HG03354 (cell line): Measurements from ENCODE around the gene LMAN1L.
A peak's percentile ranks its signal among the peaks of the same experiment; 100 is the strongest.

Experiments
- ATAC-seq: cut with Tn5 transposase; IDR thresholded peaks from one replicate; pipeline ENCODE4 v1.9.1; 2021; ENCODE audit warnings: mild to moderate bottlenecking; ENCODE audit not compliant: unreplicated experiment, poor library complexity, severe bottlenecking

Gene LMAN1L

GRCh38 chr15:74831813-74832495 is 19.3 kb downstream of the LMAN1L start:
- ATAC-seq, result no peak

GRCh38 chr15:74832826-74833225 is 20.2 kb downstream of the LMAN1L start:
- ATAC-seq, result no peak

GRCh38 chr15:74833376-74834107 is 20.9 kb downstream of the LMAN1L start:
- ATAC-seq, result no peak

- ATAC-seq, result no peak
Observed at GRCh38 chr15:74835312-74835823, 22.7 kb downstream of the LMAN1L start.

- no peak for ATAC-seq
Observed at GRCh38 chr15:74836846-74837245, 24.2 kb downstream of the LMAN1L start.

GRCh38 chr15:74837482-74838136 is 25.0 kb downstream of the LMAN1L start:
- ATAC-seq, result no peak

- no peak for ATAC-seq
Observed at GRCh38 chr15:74838137-74838516, 25.5 kb downstream of the LMAN1L start.

GRCh38 chr15:74838746-74839525 is 26.3 kb downstream of the LMAN1L start:
- no peak for ATAC-seq

GRCh38 chr15:74839526-74840395 is 27.1 kb downstream of the LMAN1L start:
- ATAC-seq, result no peak

- ATAC-seq, result no peak
Observed at GRCh38 chr15:74840851-74841775, 28.5 kb downstream of the LMAN1L start.

- ATAC-seq, result no peak
Observed at GRCh38 chr15:74841891-74842373, 29.3 kb downstream of the LMAN1L start.

- ATAC-seq, result peak; percentile 87
Observed at GRCh38 chr15:74842581-74843444, 30.2 kb downstream of the LMAN1L start, which contains the start of gene ULK3. ULK3 (minus strand) TSS chr15:74843156; CDS start chr15:74843105, 51 bp downstream.

- no peak for ATAC-seq
Observed at GRCh38 chr15:74843445-74843828, 30.8 kb downstream of the LMAN1L start.

GRCh38 chr15:74843891-74844299 is 31.3 kb downstream of the LMAN1L start:
- ATAC-seq, result no peak

- ATAC-seq, result no peak
Observed at GRCh38 chr15:74844319-74845207, 31.9 kb downstream of the LMAN1L start.

- ATAC-seq, result no peak
Observed at GRCh38 chr15:74845208-74845568, 32.6 kb downstream of the LMAN1L start.
